ENCODE data around the gene FKBP2. TPM values are rescaled to one million over a fixed set of nuclear protein-coding genes. Genes with fewer than 3 reads are reported as not detected.
A peak's percentile ranks its signal among the peaks of the same experiment; 100 is the strongest.

Gene FKBP2
- total and polyA plus RNA-seq, 8 donors = 15.2 to 257 (median 57.6) TPM

DNA sequence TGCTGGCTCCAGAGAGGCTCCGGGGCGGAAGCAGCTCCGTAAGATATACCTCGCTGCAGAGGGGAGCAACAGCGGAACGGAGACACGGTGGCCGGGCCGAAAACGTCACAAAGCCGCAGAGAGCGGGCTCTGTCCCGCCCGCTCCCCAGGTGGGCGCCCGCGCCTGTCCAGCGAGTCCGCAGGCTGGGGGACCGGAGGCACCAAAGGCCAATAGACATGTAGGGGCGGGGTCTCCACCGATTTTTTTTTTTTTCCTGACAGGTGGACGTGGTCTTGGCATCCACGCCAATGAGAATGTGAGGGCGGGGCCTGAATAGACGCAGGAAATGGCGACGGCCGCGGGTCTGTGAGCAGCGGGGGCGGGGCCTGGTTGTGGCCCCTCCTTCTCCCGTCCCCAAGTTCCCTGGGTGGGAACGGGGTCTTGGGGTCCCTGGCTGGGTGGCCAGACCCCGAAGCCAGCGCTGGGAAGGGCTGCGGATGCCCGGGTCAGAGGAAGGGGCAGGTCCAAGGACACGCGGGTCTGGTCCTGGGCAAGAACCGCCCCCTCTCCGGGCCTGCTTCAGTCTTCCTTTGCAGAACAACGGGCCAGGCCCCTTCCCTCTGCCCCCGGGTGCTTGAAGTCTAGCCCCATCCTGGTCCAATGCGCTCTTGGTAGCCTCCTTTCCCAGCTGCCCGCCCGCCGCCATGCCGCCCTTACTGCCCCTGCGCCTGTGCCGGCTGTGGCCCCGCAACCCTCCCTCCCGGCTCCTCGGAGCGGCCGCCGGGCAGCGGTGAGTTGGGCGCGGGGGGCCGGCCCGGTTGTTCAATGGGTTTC is 10.5 kb upstream of the FKBP2 start, which contains the start of gene DNAJC4:
Gene DNAJC4 (plus strand): TSS at position 378 of the 814 bp plus-strand sequence. CDS start 307 bp downstream, at position 685.
- peaks cover 55 to 80% (median 78%) of the 10 kb centered on the region in 4 donors for H3K4me1 ChIP-seq
- peak within 1 kb of the TSS; percentile 66 to 73 (median 70) for H3K4me3 ChIP-seq
- TF ChIP-seq POLR2A (IDR thresholded peaks at IDR 0.05) = no peak
- peak in 2 of 3 donors; percentile 50 to 61 for TF ChIP-seq POLR2AphosphoS5 (IDR thresholded peaks at IDR 0.05)
- H3K27ac ChIP-seq = peak within 1 kb of the TSS; percentile 91 to 96 (median 94)
- no peaks in the 10 kb centered on the region for H3K27me3 ChIP-seq
- DNase-seq = peak; percentile 96 to 98
- WGBS, 5 donors = 0 to 2% (median 0%) methylated on average over 43 to 62 of the region's 62 CpGs
- no peaks in the 10 kb centered on the region for H3K9me3 ChIP-seq
- intact Hi-C loops (cut with DNase I; ENCODE audit: low total_unique reads) = no loop called here
- no peaks in the 10 kb centered on the region for H3K36me3 ChIP-seq

DNA sequence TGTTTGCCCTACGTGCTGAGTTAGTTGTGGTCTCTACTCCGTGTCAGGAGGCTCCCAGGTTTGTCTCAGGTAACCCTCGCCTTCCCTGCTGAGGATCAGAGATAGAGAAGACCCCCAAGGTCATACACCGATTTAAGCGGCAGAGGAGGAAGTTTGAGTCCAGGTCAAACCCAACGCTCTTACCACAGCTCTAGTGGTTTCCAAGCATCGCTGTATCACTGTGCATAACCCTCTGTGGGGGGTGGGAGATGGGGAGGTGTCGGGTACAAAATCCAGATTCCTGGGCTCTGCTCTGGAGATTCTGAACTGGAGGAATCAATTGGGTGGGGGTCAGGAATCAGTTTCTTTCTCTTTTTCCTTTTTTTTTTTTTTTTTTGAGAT is 9.9 kb upstream of the FKBP2 start:
- intact Hi-C loops (cut with DNase I; ENCODE audit: low total_unique reads) = no loop called here
- H3K27me3 ChIP-seq = no peaks in the 10 kb centered on the region
- H3K27ac ChIP-seq = peak overlapping the region; percentile 91 to 96 (median 94)
- DNase-seq = no peak
- H3K9me3 ChIP-seq = no peaks in the 10 kb centered on the region
- H3K36me3 ChIP-seq = no peaks in the 10 kb centered on the region
- 4 to 11% (median 8%) methylated on average over 8 of the region's 8 CpGs for WGBS, 5 donors
- H3K4me3 ChIP-seq = peak overlapping the region; percentile 66 to 73 (median 70)
- no peak for TF ChIP-seq POLR2A (IDR thresholded peaks at IDR 0.05)
- no peak for TF ChIP-seq POLR2AphosphoS5 (IDR thresholded peaks at IDR 0.05)
- TF ChIP-seq, protein P1, sequence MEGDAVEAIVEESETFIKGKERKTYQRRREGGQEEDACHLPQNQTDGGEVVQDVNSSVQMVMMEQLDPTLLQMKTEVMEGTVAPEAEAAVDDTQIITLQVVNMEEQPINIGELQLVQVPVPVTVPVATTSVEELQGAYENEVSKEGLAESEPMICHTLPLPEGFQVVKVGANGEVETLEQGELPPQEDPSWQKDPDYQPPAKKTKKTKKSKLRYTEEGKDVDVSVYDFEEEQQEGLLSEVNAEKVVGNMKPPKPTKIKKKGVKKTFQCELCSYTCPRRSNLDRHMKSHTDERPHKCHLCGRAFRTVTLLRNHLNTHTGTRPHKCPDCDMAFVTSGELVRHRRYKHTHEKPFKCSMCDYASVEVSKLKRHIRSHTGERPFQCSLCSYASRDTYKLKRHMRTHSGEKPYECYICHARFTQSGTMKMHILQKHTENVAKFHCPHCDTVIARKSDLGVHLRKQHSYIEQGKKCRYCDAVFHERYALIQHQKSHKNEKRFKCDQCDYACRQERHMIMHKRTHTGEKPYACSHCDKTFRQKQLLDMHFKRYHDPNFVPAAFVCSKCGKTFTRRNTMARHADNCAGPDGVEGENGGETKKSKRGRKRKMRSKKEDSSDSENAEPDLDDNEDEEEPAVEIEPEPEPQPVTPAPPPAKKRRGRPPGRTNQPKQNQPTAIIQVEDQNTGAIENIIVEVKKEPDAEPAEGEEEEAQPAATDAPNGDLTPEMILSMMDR (IDR thresholded peaks at IDR 0.05) = no peak
- no peak for TF ChIP-seq EP300 (IDR thresholded peaks at IDR 0.05)
- H3K4me1 ChIP-seq = peaks cover 58 to 83% (median 80%) of the 10 kb centered on the region in 4 donors

GRCh38 chr11:64231546-64231945 is 9.3 kb upstream of the FKBP2 start:
- 71 to 86% (median 81%) methylated on average over 7 of the region's 7 CpGs for WGBS, 5 donors
- intact Hi-C loops (cut with DNase I; ENCODE audit: low total_unique reads) = no loop called here
- Histone ChIP-seq H3K9me3 (no peaks in the 10 kb centered on the region), H3K4me3 (peak overlapping the region in 1 of 4 donors; percentile 68), H3K4me1 (peaks cover 60 to 88% (median 83%) of the 10 kb centered on the region in 4 donors), H3K27ac (peak overlapping the region in 3 of 5 donors; percentile 14 to 95 (median 94)), H3K27me3 (no peaks in the 10 kb centered on the region), H3K36me3 (peaks cover 0 to 1% (median 0%) of the 10 kb centered on the region in 4 donors)
- no peak for DNase-seq
- TF ChIP-seq, protein P1 (IDR thresholded peaks at IDR 0.05) = no peak
- TF ChIP-seq POLR2A (IDR thresholded peaks at IDR 0.05) = no peak
- TF ChIP-seq EP300 (IDR thresholded peaks at IDR 0.05) = no peak
- no peak for TF ChIP-seq POLR2AphosphoS5 (IDR thresholded peaks at IDR 0.05)

DNA sequence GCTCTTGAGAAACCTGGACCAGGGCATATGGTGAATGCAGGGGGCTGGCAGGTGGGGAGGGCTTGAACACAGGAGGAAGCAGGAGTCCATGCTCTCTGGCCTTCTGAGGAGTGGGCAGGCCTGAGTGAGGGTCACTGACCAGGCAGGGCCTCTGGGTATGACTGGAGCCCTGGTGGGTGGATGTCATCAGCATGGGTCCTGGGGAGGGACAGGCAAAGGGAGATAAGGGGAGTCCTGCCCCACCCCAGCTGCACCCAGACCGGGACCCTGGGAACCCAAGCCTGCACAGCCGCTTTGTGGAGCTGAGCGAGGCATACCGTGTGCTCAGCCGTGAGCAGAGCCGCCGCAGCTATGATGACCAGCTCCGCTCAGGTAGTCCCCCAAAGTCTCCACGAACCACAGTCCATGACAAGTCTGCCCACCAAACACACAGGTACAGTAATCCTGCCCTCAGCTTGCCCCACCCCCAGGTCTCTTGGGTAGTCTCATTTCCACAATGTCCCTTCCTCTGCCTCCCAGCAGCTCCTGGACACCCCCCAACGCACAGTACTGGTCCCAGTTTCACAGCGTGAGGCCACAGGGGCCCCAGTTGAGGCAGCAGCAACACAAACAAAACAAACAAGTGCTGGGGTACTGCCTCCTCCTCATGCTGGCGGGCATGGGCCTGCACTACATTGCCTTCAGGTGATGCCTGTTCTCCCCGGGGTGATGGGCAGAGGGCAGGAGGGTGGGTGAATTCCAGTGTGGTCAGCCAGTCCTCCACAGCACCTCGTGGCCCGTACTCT is 8.5 kb upstream of the FKBP2 start:
- 68 to 83% (median 79%) methylated on average over 9 to 15 of the region's 15 CpGs for WGBS, 5 donors
- H3K4me1 ChIP-seq = peaks cover 53 to 88% (median 83%) of the 10 kb centered on the region in 4 donors
- H3K36me3 ChIP-seq = peaks cover 0 to 9% (median 4%) of the 10 kb centered on the region in 4 donors
- DNase-seq = no peak
- no peaks in the 10 kb centered on the region for H3K9me3 ChIP-seq
- peak overlapping the region in 1 of 4 donors; percentile 9 for H3K4me3 ChIP-seq
- H3K27me3 ChIP-seq = no peaks in the 10 kb centered on the region
- TF ChIP-seq, protein P1 (IDR thresholded peaks at IDR 0.05) = no peak
- TF ChIP-seq POLR2A (IDR thresholded peaks at IDR 0.05) (no peak), POLR2AphosphoS5 (IDR thresholded peaks at IDR 0.05) (no peak), EP300 (IDR thresholded peaks at IDR 0.05) (no peak)
- H3K27ac ChIP-seq = peak overlapping the region in 3 of 5 donors; percentile 26 to 95 (median 94)
- intact Hi-C loops (cut with DNase I; ENCODE audit: low total_unique reads) = no loop called here
